Fibroblast of villous mesenchyme (primary cell): ENCODE data around the gene SNTA1. TPM values are rescaled to one million over a fixed set of nuclear protein-coding genes. Genes with fewer than 3 reads are reported as not detected.
"Not testable (repeated sequence)": the region's sequence is repeated elsewhere in the genome, so short reads cannot be mapped to it uniquely, and the experiment has no call there.

Source experiments
- DNase-seq: peaks from one replicate; pipeline ENCODE4 v3.0.0-alpha.2; 2010; ENCODE audit warnings: low read depth
- H3K4me3 ChIP-seq: 2 replicates; pipeline ENCODE4 v1.5.1; 2011; ENCODE audit warnings: low read depth, mild to moderate bottlenecking, low read length
- total RNA-seq: library from RNA; depleted of rRNA; stranded (reverse); fragments of >200 nt; gene quantifications from 2 replicates; pipeline ENCODE4 v1.2.3, GENCODE V29; 2012
- TF ChIP-seq, protein P1 (sequence below): IDR thresholded peaks from 2 replicates; pipeline ENCODE4 v1.5.1; 2012; ENCODE audit warnings: low read depth, mild to moderate bottlenecking, low read length; ENCODE audit not compliant: insufficient read depth

Gene SNTA1
- total RNA-seq, 1 donor: 6.0 TPM

DNA sequence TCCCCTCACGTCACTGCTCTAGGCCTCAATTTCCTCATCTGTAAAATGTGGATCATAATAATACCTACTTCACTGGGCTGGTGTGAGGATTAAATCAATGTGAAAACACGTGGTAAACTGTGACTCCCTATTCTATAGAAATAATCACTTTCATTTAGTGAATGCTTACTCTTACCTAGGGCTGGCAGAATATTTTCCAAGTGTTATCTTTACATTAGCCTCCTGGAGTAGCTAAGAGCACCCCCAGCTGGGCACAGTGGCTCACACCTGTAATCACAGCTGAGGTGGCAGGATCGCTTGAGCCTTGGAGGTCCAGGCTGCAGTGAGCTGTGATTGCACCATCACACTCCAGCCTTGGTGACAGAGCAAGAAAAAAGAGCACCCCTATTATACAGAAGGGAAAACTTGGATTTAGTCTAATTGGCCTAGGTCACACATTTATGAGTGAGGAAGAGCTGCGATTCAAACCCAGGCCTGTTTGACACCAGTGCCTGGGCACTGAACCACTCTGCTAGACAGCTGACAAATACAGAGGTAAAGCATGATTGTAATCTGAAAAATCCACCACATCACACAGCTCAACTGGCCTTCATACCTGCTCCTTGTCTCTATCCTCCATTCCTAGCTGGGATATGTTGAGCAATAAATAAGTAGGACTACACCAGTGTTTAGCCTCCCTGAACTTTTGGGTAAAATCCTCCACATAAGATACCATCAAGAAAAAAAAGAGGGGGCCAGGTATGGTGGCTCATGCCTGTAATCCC is 1.4 kb upstream of the SNTA1 start:
- peak; percentile 13 for DNase-seq
- TF ChIP-seq, protein P1, sequence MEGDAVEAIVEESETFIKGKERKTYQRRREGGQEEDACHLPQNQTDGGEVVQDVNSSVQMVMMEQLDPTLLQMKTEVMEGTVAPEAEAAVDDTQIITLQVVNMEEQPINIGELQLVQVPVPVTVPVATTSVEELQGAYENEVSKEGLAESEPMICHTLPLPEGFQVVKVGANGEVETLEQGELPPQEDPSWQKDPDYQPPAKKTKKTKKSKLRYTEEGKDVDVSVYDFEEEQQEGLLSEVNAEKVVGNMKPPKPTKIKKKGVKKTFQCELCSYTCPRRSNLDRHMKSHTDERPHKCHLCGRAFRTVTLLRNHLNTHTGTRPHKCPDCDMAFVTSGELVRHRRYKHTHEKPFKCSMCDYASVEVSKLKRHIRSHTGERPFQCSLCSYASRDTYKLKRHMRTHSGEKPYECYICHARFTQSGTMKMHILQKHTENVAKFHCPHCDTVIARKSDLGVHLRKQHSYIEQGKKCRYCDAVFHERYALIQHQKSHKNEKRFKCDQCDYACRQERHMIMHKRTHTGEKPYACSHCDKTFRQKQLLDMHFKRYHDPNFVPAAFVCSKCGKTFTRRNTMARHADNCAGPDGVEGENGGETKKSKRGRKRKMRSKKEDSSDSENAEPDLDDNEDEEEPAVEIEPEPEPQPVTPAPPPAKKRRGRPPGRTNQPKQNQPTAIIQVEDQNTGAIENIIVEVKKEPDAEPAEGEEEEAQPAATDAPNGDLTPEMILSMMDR: peak; percentile 32
- H3K4me3 ChIP-seq: peak overlapping the region; percentile 73

DNA sequence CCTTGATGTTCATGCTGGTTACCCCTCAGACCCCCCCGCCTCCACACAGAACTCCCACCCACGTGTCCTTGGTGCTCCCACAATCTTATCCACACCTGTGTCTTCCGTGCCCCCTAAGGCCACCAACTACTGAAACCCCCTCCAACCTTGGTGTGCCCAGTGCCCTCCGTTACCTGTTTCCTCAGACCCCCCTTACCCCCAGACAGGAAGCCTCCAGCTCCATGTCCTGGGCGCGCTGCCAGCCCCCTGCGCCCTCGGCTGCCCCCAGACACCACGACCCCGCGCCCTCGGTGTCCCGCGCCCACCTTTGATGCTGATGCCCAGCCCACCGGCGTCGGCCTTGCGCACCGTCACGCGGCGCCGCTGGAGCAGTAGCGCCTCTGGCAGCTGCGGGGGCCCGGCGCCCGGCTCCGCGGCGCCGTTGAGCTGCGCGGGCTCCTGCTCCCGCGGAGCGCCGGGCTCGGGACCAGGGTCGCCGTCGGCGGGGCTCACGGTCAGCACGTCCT is 504 bp downstream of the SNTA1 start:
- H3K4me3 ChIP-seq: peak overlapping the region; percentile 73
- DNase-seq: no peak
- TF ChIP-seq, protein P1: no peak

DNA sequence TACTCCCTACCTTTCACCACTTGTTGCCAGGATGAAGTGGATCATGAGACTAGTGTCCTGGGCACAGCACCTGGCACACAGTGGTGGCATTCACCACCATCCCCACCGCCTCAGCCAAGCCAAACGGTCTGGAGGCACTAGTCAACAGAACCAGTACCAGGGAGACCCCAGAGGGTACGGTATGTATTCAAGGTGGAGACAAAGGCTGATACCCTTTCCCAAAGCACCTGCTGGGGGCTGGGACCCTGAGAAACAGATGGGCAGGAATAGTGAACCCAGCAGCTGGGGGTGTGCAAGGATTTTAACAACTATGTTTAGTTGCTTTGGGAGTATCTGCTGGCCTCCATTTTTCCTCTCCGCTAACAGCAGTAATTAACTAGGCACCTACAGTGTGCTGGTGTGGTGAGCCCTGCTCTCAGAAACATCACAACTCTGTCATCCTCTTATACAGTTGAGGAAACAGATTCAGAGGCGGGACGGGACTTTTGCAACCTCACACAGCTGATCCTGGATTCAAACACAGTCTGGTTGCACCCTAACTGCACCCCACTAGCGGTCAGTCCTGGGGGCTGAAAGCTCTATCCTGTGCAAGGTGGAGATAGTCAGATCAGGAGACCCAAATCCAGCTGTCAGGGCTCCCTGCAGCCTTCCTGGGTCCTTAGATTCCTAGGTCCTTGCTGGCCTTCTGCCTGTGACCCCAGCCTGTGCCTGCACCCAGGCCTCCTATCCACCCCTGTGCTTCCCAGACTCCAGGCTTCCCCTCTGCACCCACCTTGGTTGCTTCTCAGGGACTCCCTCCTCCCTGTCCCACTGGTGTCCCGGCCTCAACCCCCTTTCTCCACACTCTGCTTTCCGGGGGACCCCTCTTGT is 1.2 kb downstream of the SNTA1 start:
- DNase-seq: no peak
- TF ChIP-seq, protein P1: no peak
- peak overlapping the region; percentile 73 for H3K4me3 ChIP-seq

DNA sequence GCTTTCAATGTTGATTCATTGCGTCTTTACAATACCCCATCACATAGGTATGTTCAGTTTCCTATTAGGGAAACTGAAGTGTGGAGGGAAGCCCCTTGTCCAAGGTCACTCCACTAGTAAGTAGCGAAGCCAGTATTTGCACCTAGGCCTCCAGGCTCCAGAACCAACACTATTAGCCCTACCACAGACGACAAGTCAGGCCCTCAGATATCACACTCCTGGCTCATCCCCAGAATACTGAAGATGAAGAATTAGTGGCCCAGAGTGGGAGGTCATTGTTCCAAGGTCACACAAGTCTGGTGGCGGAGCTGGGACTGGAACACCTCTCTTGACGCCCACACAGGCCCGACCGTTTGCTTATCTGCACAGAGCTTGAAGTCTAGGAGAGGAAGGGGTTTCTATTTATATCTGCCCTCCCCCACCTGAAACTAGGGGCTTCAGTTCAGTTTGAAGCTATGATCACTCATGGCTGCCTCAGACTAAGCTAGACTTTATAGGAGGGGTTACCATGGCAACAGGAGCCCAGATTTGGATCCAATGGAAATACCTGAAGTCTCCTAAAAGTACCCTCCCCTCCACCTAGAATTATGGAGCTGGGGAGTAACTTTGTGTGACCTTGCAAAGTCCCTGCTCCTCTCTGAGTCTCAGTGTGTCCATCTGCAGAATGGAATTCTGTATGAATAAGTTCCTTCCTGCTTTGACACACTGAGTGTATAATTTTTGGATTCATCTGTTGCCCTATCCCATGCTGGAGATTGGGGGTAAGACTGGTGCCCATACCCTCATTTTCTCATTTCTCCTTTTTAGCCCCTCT is 2.2 kb downstream of the SNTA1 start:
- DNase-seq: no peak
- no peak overlapping the region for H3K4me3 ChIP-seq
- TF ChIP-seq, protein P1: no peak

DNA sequence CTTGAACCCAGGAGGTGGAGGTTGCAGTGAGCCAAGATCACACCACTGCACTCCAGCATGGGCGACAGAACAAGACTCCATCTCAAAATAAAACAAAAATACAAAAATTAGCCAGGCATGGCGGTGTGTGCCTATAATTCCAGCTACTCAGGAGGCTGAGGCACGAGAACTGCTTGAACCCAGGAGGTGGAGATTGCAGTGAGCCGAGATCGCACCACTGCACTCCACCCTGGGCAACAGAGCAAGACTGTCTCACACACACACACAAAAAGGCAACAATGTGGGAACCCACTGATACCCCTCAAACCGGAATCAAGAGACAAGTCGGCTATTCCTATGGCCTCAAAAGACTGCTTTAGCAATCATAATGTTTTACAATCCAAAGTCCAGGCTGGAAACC is 3.0 kb downstream of the SNTA1 start:
- DNase-seq, H3K4me3 ChIP-seq: not testable (repeated sequence)

DNA sequence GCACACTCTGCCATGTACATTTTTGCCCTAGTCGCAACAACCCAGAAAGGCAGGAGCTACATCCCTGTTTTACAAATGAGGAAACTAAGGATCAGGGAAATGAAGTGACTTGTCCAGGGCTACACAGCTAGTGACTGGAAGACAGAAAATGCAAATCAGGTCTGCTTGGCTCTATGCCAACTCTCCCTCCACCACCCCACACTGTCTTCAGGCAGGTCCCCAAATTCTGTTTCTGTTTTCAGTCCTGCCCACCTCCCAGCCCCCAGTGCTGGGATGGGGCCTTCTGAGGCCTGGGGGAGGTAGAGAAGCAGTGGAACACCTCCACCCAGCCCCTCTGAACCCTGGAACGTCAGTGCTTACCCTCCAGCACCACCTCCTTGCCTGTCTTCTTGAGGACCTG is 5.1 kb downstream of the SNTA1 start:
- DNase-seq: no peak
- TF ChIP-seq, protein P1: no peak
- no peak overlapping the region for H3K4me3 ChIP-seq
